HepG2 (cell line): ENCODE results near the gene VEGFB. TPM values are rescaled to one million over a fixed set of nuclear protein-coding genes. Genes with fewer than 3 reads are reported as not detected.

Source experiments
- AKAP8 ChIP-seq: sonication (generic); formaldehyde crosslinking; IDR thresholded peaks from 2 replicates; pipeline ENCODE4 v1.5.1; 2020; ENCODE audit warnings: mild to moderate bottlenecking, missing genetic modification reagents
- AKNA ChIP-seq: sonication (generic); formaldehyde crosslinking; IDR thresholded peaks from 2 replicates; pipeline ENCODE4 v1.4.0; 2020; ENCODE audit warnings: missing genetic modification reagents, borderline replicate concordance
- FOSL2 ChIP-seq: sonication (generic); formaldehyde crosslinking; IDR thresholded peaks from 2 replicates; pipeline ENCODE4 v1.4.0; 2020; ENCODE audit warnings: missing genetic modification reagents
- HES4 ChIP-seq: sonication (generic); formaldehyde crosslinking; IDR thresholded peaks from 2 replicates; pipeline ENCODE4 v1.9.0; 2021; ENCODE audit warnings: mild to moderate bottlenecking, missing genetic modification reagents, borderline replicate concordance
- HHEX ChIP-seq: IDR thresholded peaks from 2 replicates; pipeline ENCODE4 v1.6.1; 2016; ENCODE audit warnings: control low read depth
- MLX ChIP-seq: IDR thresholded peaks from 2 replicates; pipeline ENCODE4 v1.6.1; 2016
- NR2F2 ChIP-seq: IDR thresholded peaks from 2 replicates; pipeline ENCODE4 v1.6.1; 2012; ENCODE audit warnings: low read depth, inconsistent platforms, borderline replicate concordance
- NR2F6 ChIP-seq, 2 experiments: IDR thresholded peaks; 2 replicates each; pipeline ENCODE4 v1.6.1; 2016; ENCODE audit warnings: antibody characterized with exemption in 1 of 2, mild to moderate bottlenecking in 1 of 2
- POLR2A ChIP-seq, 2 experiments: IDR thresholded peaks; 2 replicates each; pipeline ENCODE4 v1.6.1; 2011; ENCODE audit warnings: low read depth in 2 of 2, low read length in 2 of 2, mild to moderate bottlenecking in 1 of 2, moderate library complexity in 1 of 2; ENCODE audit not compliant: insufficient read depth in 1 of 2
- SALL2 ChIP-seq: sonication (generic); formaldehyde crosslinking; IDR thresholded peaks from 2 replicates; pipeline ENCODE4 v1.8.1; 2023; ENCODE audit warnings: mild to moderate bottlenecking, missing genetic modification reagents, inconsistent platforms
- TAF15 ChIP-seq: fragments of 200-400 bp; formaldehyde crosslinking; IDR thresholded peaks from one replicate; pipeline ENCODE4 v1.6.1; 2018; ENCODE audit warnings: mild to moderate bottlenecking, low read depth, low read length; ENCODE audit not compliant: poor library complexity, severe bottlenecking
- ZC3H4 ChIP-seq: sonication (generic); formaldehyde crosslinking; IDR thresholded peaks from 2 replicates; pipeline ENCODE4 v1.4.0; 2020; ENCODE audit warnings: missing genetic modification reagents, borderline replicate concordance
- ZFP37 ChIP-seq: sonication (generic); formaldehyde crosslinking; IDR thresholded peaks from 2 replicates; pipeline ENCODE4 v1.4.0; 2020; ENCODE audit warnings: missing genetic modification reagents, borderline replicate concordance
- ZGPAT ChIP-seq: IDR thresholded peaks from 2 replicates; pipeline ENCODE4 v1.6.1; 2016; ENCODE audit warnings: mild to moderate bottlenecking
- ZNF205 ChIP-seq: IDR thresholded peaks from 2 replicates; pipeline ENCODE4 v1.6.1; 2018; ENCODE audit warnings: missing biosample characterization, missing genetic modification reagents
- ZNF264 ChIP-seq: sonication (generic); formaldehyde crosslinking; IDR thresholded peaks from 2 replicates; pipeline ENCODE4 v1.4.0; 2020; ENCODE audit warnings: missing genetic modification reagents
- ZNF280B ChIP-seq: sonication (generic); formaldehyde crosslinking; IDR thresholded peaks from 2 replicates; pipeline ENCODE4 v1.5.0; 2020; ENCODE audit warnings: missing genetic modification reagents, mild to moderate bottlenecking, borderline replicate concordance
- ZNF431 ChIP-seq: sonication (generic); formaldehyde crosslinking; IDR thresholded peaks from 2 replicates; pipeline ENCODE4 v1.9.0; 2022; ENCODE audit warnings: missing genetic modification reagents, low read depth, mild to moderate bottlenecking, borderline replicate concordance
- ZNF451 ChIP-seq: sonication (generic); formaldehyde crosslinking; IDR thresholded peaks from 2 replicates; pipeline ENCODE4 v1.5.0; 2020; ENCODE audit warnings: mild to moderate bottlenecking, missing genetic modification reagents
- ZNF782 ChIP-seq: sonication (generic); formaldehyde crosslinking; IDR thresholded peaks from 2 replicates; pipeline ENCODE4 v1.4.0; 2020; ENCODE audit warnings: missing genetic modification reagents, mild to moderate bottlenecking, borderline replicate concordance
- polyA plus RNA-seq, 8 experiments: library from polyadenylated mRNA; depleted of rRNA in 3 of 8; stranded (reverse) in 7 of 8; unstranded in 1 of 8; fragments of >200 nt; fragmentation: Illumina TruSeq in 4 of 8; extraction: Trizol in 4 of 8; gene quantifications; 2 replicates each; pipeline versions ENCODE4 v1.2.1 to v1.2.3, GENCODE V29; 2011 to 2016; ENCODE audit warnings: low read depth in 4 of 8, missing spikeins in 1 of 8, mixed read lengths in 1 of 8; ENCODE audit not compliant: insufficient read depth in 1 of 8
- total RNA-seq, 5 experiments: library from RNA; depleted of rRNA; stranded (reverse); fragments of >200 nt; fragmentation: Illumina TruSeq; extraction: Trizol; gene quantifications; 2 replicates each; pipeline ENCODE4 v1.2.3, GENCODE V29; 2016; ENCODE audit warnings: low read depth in 1 of 5

Gene VEGFB
- total and polyA plus RNA-seq, 2 of the 13 experiments (the other 11 are each of a cell fraction or from before 2014, with no cell fraction given): 9.0 to 11.3 TPM

DNA sequence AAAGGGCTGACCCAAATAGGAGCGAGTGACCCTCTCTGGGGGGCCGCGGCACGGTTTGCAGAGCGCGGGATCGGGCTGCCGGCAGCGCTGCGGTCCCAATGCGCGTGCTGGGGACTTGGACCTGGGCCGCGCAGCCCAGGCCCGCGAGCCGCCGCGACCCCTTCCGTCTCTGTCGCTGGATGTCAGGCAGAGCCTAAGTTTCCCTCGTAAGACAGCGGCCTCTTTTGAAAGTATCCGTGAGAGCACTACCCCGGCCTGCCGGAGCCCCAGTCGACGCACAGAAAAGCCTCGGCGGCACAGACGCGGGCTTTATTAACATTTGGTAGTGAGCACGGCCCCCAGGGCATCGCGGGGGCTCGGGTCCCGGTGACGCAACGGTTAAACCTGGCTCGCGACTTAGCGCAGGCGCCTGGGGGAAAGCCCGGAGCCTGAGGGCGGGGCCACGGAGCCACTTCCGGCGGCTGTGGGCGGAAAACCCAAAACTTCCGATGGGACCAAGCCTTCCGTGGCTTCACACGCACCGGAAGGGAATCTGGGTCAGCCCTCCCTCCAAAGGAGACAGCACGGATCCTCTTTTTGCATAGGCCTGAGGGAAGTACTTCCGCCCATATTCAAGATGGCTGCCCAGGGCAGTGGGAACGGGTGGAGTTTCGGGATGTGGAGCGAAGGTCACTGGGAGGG is 35.3 kb downstream of the VEGFB start (continued):
- TF ChIP-seq ZGPAT (peak; percentile 57), SALL2 (CRISPR knock-in tag) (0 out of 2 replicates have a peak, but pooled peaks have one; percentile 71), NR2F6 (IDR thresholded peaks at IDR 0.05) (peak; percentile 52), NR2F6 (CRISPR knock-in tag; IDR thresholded peaks at IDR 0.05) (peak; percentile 83), TAF15 (peak; percentile 45), AKNA (CRISPR knock-in tag) (no peak), FOSL2 (CRISPR knock-in tag) (peak; percentile 53; the same call in 1 of the 2 replicates), ZNF782 (peak; percentile 43; the same call in 1 of the 2 replicates), ZFP37 (CRISPR knock-in tag) (no peak; the same call in 1 of the 2 replicates), HHEX (CRISPR knock-in tag) (no peak), ZNF451 (CRISPR knock-in tag) (no peak; the same call in 1 of the 2 replicates), HES4 (CRISPR knock-in tag) (no peak), MLX (CRISPR knock-in tag) (peak; percentile 26; the same call in 1 of the 2 replicates), ZNF280B (CRISPR knock-in tag) (no peak; the same call in 1 of the 2 replicates), ZNF431 (CRISPR knock-in tag) (no peak), ZNF264 (CRISPR knock-in tag) (no peak), ZC3H4 (no peak), ZNF205 (CRISPR knock-in tag) (peak; percentile 83), AKAP8 (CRISPR knock-in tag) (peak; percentile 54; the same call in 1 of the 2 replicates), POLR2A (IDR thresholded peaks at IDR 0.05; ENCODE audit: insufficient read depth in 1 of 2, low read depth in 2 of 2, low read length in 2 of 2) (no peak), NR2F2 (peak; percentile 49; the same call in 1 of the 2 replicates)
